Keratinocyte (primary cell): ENCODE data around the gene YLPM1. TPM values are rescaled to one million over a fixed set of nuclear protein-coding genes. Genes with fewer than 3 reads are reported as not detected.

ENCODE experiments used
- DNase-seq: peaks from one replicate; pipeline ENCODE4 v3.0.0-alpha.2; 2011; ENCODE audit warnings: low read depth, missing footprints, low spot score
- FAIRE-seq: peaks from 2 replicates; lab custom pipeline; 2011; peaks lifted over from hg19 to GRCh38; lab: Jason Lieb, UNC
- H2AFZ ChIP-seq: 2 replicates; pipeline ENCODE4 v1.6.0; 2012; ENCODE audit warnings: low read length, control low read depth, inconsistent platforms; ENCODE audit not compliant: control insufficient read depth
- H3K27ac ChIP-seq: 2 replicates; pipeline ENCODE4 v1.5.1; 2011; ENCODE audit warnings: low read length; ENCODE audit not compliant: control insufficient read depth, insufficient read depth
- H3K27me3 ChIP-seq: 3 replicates; pipeline ENCODE4 v1.6.0; 2011; ENCODE audit warnings: low read length; ENCODE audit not compliant: control insufficient read depth, insufficient read depth; ENCODE audit errors: extremely low read depth
- H3K36me3 ChIP-seq, 2 experiments: 2 replicates in 1 of 2; 3 replicates in 1 of 2; pipeline ENCODE4 v1.5.1; 2011; ENCODE audit warnings: low read length in 2 of 2, mild to moderate bottlenecking in 1 of 2; ENCODE audit not compliant: control insufficient read depth in 2 of 2, insufficient read depth in 2 of 2; ENCODE audit errors: extremely low read depth in 1 of 2
- H3K4me1 ChIP-seq: 3 replicates; pipeline ENCODE4 v1.5.1; 2011; ENCODE audit warnings: low read length; ENCODE audit not compliant: control insufficient read depth, insufficient read depth; ENCODE audit errors: extremely low read depth
- H3K4me2 ChIP-seq: 3 replicates; pipeline ENCODE4 v1.6.0; 2011; ENCODE audit warnings: low read depth, low read length; ENCODE audit not compliant: control insufficient read depth, insufficient read depth; ENCODE audit errors: extremely low read depth
- H3K4me3 ChIP-seq, 3 experiments: fragments of 200-600 bp in 1 of 3; sonication (generic) in 1 of 3; 2 replicates in 2 of 3; 3 replicates in 1 of 3; pipeline ENCODE4 v1.5.1; 2011 to 2016; ENCODE audit warnings: low read length in 3 of 3, mild to moderate bottlenecking in 3 of 3, control low read depth in 2 of 3, inconsistent platforms in 1 of 3, low read depth in 1 of 3, mixed read lengths in 1 of 3, mixed run types in 1 of 3, moderate library complexity in 1 of 3; ENCODE audit not compliant: control insufficient read depth in 2 of 3, insufficient read depth in 2 of 3; ENCODE audit errors: extremely low read depth in 1 of 3
- H3K79me2 ChIP-seq: 2 replicates; pipeline ENCODE4 v1.6.0; 2012; ENCODE audit warnings: low read length; ENCODE audit not compliant: control insufficient read depth, insufficient read depth
- H3K9ac ChIP-seq: 3 replicates; pipeline ENCODE4 v1.6.0; 2011; ENCODE audit warnings: low read length; ENCODE audit not compliant: control insufficient read depth, insufficient read depth; ENCODE audit errors: extremely low read depth
- H3K9me1 ChIP-seq: 3 replicates; pipeline ENCODE4 v1.6.0; 2011; ENCODE audit warnings: low read length; ENCODE audit not compliant: control insufficient read depth, insufficient read depth; ENCODE audit errors: extremely low read depth
- H3K9me3 ChIP-seq: 2 replicates; pipeline ENCODE4 v1.5.1; 2012; ENCODE audit warnings: low read depth, low read length; ENCODE audit not compliant: control insufficient read depth
- H4K20me1 ChIP-seq: 3 replicates; pipeline ENCODE4 v1.6.0; 2011; ENCODE audit warnings: low read length; ENCODE audit not compliant: control insufficient read depth, insufficient read depth; ENCODE audit errors: extremely low read depth
- EZH2 ChIP-seq: IDR thresholded peaks from one replicate; pipeline ENCODE4 v1.6.1; 2012; ENCODE audit warnings: inconsistent platforms, mild to moderate bottlenecking, low read length, moderate library complexity
- dilution Hi-C: fragments of 300-500 bp; cut with MboI; formaldehyde crosslinking; loops from one replicate; pipeline ENCODE4 v1.7.0; 2020; ENCODE audit warnings: low sequenced_read_pairs; ENCODE audit not compliant: extremely low pct_ligation_motif_present
- polyA plus RNA-seq, 5 experiments: library from polyadenylated mRNA; depleted of rRNA in 3 of 5; stranded (reverse) in 3 of 5; stranded (forward) in 1 of 5; unstranded in 1 of 5; fragments of >200 nt; gene quantifications; 1 replicate in 1 of 5; 2 replicates in 3 of 5; 3 replicates in 1 of 5; pipeline versions ENCODE4 v1.2.1 to v1.2.3, GENCODE V29; 2011 to 2012; ENCODE audit warnings: missing spikeins in 2 of 5, low read depth in 1 of 5, low replicate concordance in 1 of 5
- TF ChIP-seq, protein P1 (sequence below), 3 experiments: IDR thresholded peaks in 1 of 3; conservative IDR thresholded peaks in 1 of 3; optimal IDR thresholded peaks in 1 of 3; 2 replicates in 2 of 3; 3 replicates in 1 of 3; pipeline versions ENCODE3 to v1.5.1; 2011; ENCODE audit warnings: low read length in 3 of 3, mild to moderate bottlenecking in 3 of 3, moderate library complexity in 2 of 3, control low read depth in 1 of 3, inconsistent platforms in 1 of 3; ENCODE audit not compliant: insufficient read depth in 2 of 3; ENCODE audit errors: extremely low read depth in 1 of 3

The YLPM1 gene
- polyA plus RNA-seq, 1 donor (not counting 4 experiments of a cell fraction or from before 2014, with no cell fraction given), result 10.0 TPM

GRCh38 chr14:74723134-74723533 is 40.0 kb upstream of the YLPM1 start:
- TF ChIP-seq, protein P1, sequence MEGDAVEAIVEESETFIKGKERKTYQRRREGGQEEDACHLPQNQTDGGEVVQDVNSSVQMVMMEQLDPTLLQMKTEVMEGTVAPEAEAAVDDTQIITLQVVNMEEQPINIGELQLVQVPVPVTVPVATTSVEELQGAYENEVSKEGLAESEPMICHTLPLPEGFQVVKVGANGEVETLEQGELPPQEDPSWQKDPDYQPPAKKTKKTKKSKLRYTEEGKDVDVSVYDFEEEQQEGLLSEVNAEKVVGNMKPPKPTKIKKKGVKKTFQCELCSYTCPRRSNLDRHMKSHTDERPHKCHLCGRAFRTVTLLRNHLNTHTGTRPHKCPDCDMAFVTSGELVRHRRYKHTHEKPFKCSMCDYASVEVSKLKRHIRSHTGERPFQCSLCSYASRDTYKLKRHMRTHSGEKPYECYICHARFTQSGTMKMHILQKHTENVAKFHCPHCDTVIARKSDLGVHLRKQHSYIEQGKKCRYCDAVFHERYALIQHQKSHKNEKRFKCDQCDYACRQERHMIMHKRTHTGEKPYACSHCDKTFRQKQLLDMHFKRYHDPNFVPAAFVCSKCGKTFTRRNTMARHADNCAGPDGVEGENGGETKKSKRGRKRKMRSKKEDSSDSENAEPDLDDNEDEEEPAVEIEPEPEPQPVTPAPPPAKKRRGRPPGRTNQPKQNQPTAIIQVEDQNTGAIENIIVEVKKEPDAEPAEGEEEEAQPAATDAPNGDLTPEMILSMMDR (optimal IDR thresholded peaks at IDR 0.05 in 1 of 3, IDR thresholded peaks at IDR 0.05 in 1 of 3, conservative IDR thresholded peaks at IDR 0.05 in 1 of 3; ENCODE audit: extremely low read depth in 1 of 3, insufficient read depth in 2 of 3, low read length in 3 of 3), result no peak
- no peak for TF ChIP-seq EZH2
- FAIRE-seq, result no peak
- Histone ChIP-seq H3K27me3 (no peaks in the 10 kb centered on the region), H3K9me3 (no peaks in the 10 kb centered on the region), H3K9me1 (no peaks in the 10 kb centered on the region), H3K27ac (no peak overlapping the region), H3K4me2 (no peak overlapping the region), H3K79me2 (no peaks in the 10 kb centered on the region), H4K20me1 (no peaks in the 10 kb centered on the region), H3K4me3 (no peak overlapping the region), H3K4me1 (no peaks in the 10 kb centered on the region), H3K9ac (no peak overlapping the region), H3K36me3 (peaks cover 4 to 6% of the 10 kb centered on the region in 2 experiments), H2AFZ (no peak overlapping the region)
- dilution Hi-C loops, result no loop called here
- DNase-seq, result no peak

- TF ChIP-seq, protein P1 (optimal IDR thresholded peaks at IDR 0.05 in 1 of 3, IDR thresholded peaks at IDR 0.05 in 1 of 3, conservative IDR thresholded peaks at IDR 0.05 in 1 of 3; ENCODE audit: extremely low read depth in 1 of 3, insufficient read depth in 2 of 3, low read length in 3 of 3), result no peak
- no peak for TF ChIP-seq EZH2
- no peaks in the 10 kb centered on the region for H3K9me1 ChIP-seq
- DNase-seq (no peak), FAIRE-seq (no peak)
- no peak overlapping the region for H3K9ac ChIP-seq
- no peak overlapping the region for H2AFZ ChIP-seq
- no peak overlapping the region for H3K4me3 ChIP-seq
- H3K9me3 ChIP-seq, result no peaks in the 10 kb centered on the region
- H3K79me2 ChIP-seq, result no peaks in the 10 kb centered on the region
- H3K36me3 ChIP-seq, result peaks cover 0 to 4% of the 10 kb centered on the region in 2 experiments
- no peak overlapping the region for H3K27ac ChIP-seq
- dilution Hi-C loops, result no loop called here
- H3K27me3 ChIP-seq, result no peaks in the 10 kb centered on the region
- H4K20me1 ChIP-seq, result no peaks in the 10 kb centered on the region
- H3K4me1 ChIP-seq, result no peaks in the 10 kb centered on the region
- H3K4me2 ChIP-seq, result no peak overlapping the region
These were observed 30.7 kb upstream of the YLPM1 start for GRCh38 chr14:74732387-74732786.
